Lower lobe of right lung (tissue), 2 donors: ENCODE data around the gene TMEM237. TPM values are rescaled to one million over a fixed set of nuclear protein-coding genes. Genes with fewer than 3 reads are reported as not detected.

Experiments
- ATAC-seq, 2 donors: fragments of 200-7000 bp; cut with Tn5 transposase; one replicate each; pipeline ENCODE4 v1.9.1; 2020 to 2022; ENCODE audit warnings: mild to moderate bottlenecking in 2 of 2, moderate library complexity in 2 of 2
- DNase-seq: peaks from one replicate; pipeline ENCODE4 v3.0.0-alpha.2; 2020
- H3K27ac ChIP-seq: fragments of 200-600 bp; one replicate; pipeline ENCODE4 v1.8.0; 2022
- H3K27me3 ChIP-seq: fragments of 200-600 bp; one replicate; pipeline ENCODE4 v1.8.0; 2022; ENCODE audit warnings: low read depth
- H3K36me3 ChIP-seq: fragments of 200-600 bp; one replicate; pipeline ENCODE4 v1.8.0; 2022; ENCODE audit warnings: mild to moderate bottlenecking
- H3K4me1 ChIP-seq: fragments of 200-600 bp; one replicate; pipeline ENCODE4 v1.8.0; 2022
- H3K4me3 ChIP-seq: fragments of 200-600 bp; one replicate; pipeline ENCODE4 v1.8.0; 2022; ENCODE audit warnings: mild to moderate bottlenecking
- H3K9me3 ChIP-seq: fragments of 200-600 bp; one replicate; pipeline ENCODE4 v1.8.0; 2022
- CTCF ChIP-seq: fragments of 200-600 bp; IDR thresholded peaks from one replicate; pipeline ENCODE4 v1.8.0; 2022; ENCODE audit warnings: antibody characterized with exemption, mild to moderate bottlenecking
- intact Hi-C: fragments of 100-400 bp; cut with DNase I; formaldehyde crosslinking; loops from one replicate; pipeline ENCODE4 v1.11.0; 2022
- total RNA-seq: library from RNA; stranded (reverse); fragmentation: NEBNext Ultra II Directional; extraction: Animal tissue kit (Norgen Biotek cat#: 25700); gene quantifications from one replicate; pipeline ENCODE4 v1.2.1, GENCODE V29; 2021
- donor health status: DM: no; HTN: yes; CAD: no; lungs with severe emphysema.

The TMEM237 gene
- total RNA-seq, 1 donor from 2014 or later = 13.9 TPM

GRCh38 chr2:201580486-201580885, 62.8 kb downstream of the TMEM237 start:
- no peaks in the 10 kb centered on the region for H3K9me3 ChIP-seq
- H3K27ac ChIP-seq = no peak overlapping the region
- ATAC-seq = peak; percentile 68 to 90
- H3K4me3 ChIP-seq = no peak overlapping the region
- H3K36me3 ChIP-seq = no peaks in the 10 kb centered on the region
- intact Hi-C loops = no loop called here
- TF ChIP-seq CTCF = no peak
- H3K4me1 ChIP-seq = peaks cover 16% of the 10 kb centered on the region
- no peaks in the 10 kb centered on the region for H3K27me3 ChIP-seq
- no peak for DNase-seq

- H3K4me1 ChIP-seq = peaks cover 16% of the 10 kb centered on the region
- H3K4me3 ChIP-seq = no peak overlapping the region
- intact Hi-C loops = no loop called here
- H3K36me3 ChIP-seq = no peaks in the 10 kb centered on the region
- no peak for DNase-seq
- TF ChIP-seq CTCF = no peak
- no peaks in the 10 kb centered on the region for H3K9me3 ChIP-seq
- no peaks in the 10 kb centered on the region for H3K27me3 ChIP-seq
- no peak overlapping the region for H3K27ac ChIP-seq
- ATAC-seq = no peak
Observed at GRCh38 chr2:201579536-201579935, 63.8 kb downstream of the TMEM237 start.

- ATAC-seq (no peak), DNase-seq (no peak)
- intact Hi-C loops = no loop called here
- Histone ChIP-seq H3K9me3 (no peaks in the 10 kb centered on the region), H3K4me1 (peaks cover 14% of the 10 kb centered on the region), H3K36me3 (no peaks in the 10 kb centered on the region), H3K4me3 (no peak overlapping the region), H3K27me3 (no peaks in the 10 kb centered on the region), H3K27ac (no peak overlapping the region)
- no peak for TF ChIP-seq CTCF
Observed at GRCh38 chr2:201575971-201576370, 67.3 kb downstream of the TMEM237 start.

- no peak for ATAC-seq
- Histone ChIP-seq H3K9me3 (no peaks in the 10 kb centered on the region), H3K4me1 (peaks cover 2% of the 10 kb centered on the region), H3K27me3 (no peaks in the 10 kb centered on the region), H3K4me3 (no peak overlapping the region), H3K27ac (no peak overlapping the region), H3K36me3 (no peaks in the 10 kb centered on the region)
- no peak for DNase-seq
- TF ChIP-seq CTCF = no peak
- intact Hi-C loops = no loop called here
Observed at GRCh38 chr2:201574766-201575165, 68.5 kb downstream of the TMEM237 start.

GRCh38 chr2:201572846-201573508, 70.3 kb downstream of the TMEM237 start:
- DNase-seq (no peak), ATAC-seq (no peak)

More at GRCh38 chr2:201572846-201573508, 70.3 kb downstream of the TMEM237 start:
- Histone ChIP-seq H3K9me3 (no peaks in the 10 kb centered on the region), H3K27me3 (no peaks in the 10 kb centered on the region), H3K4me1 (no peaks in the 10 kb centered on the region), H3K27ac (no peak overlapping the region), H3K4me3 (no peak overlapping the region), H3K36me3 (no peaks in the 10 kb centered on the region)
- TF ChIP-seq CTCF = no peak
- intact Hi-C loops = no loop called here

Other genes starting within 250 kb of the TMEM237 start
- gene TRAK2, start 192.0 kb downstream of the TMEM237 start, total RNA-seq = 66.5 TPM
- gene STRADB, start 191.8 kb downstream of the TMEM237 start, total RNA-seq = 24.5 TPM
- 0.30 TPM for gene MPP4, start 55.1 kb upstream of the TMEM237 start, total RNA-seq
- 24.7 TPM for gene ALS2, start 137.4 kb upstream of the TMEM237 start, total RNA-seq
- 4.5 TPM for gene CDK15, start 163.0 kb upstream of the TMEM237 start, total RNA-seq